HG02938 (cell line): ENCODE data around the gene ZNF335.

ENCODE experiments used
- ATAC-seq: cut with Tn5 transposase; IDR thresholded peaks from one replicate; pipeline ENCODE4 v1.9.1; 2021; ENCODE audit warnings: mild to moderate bottlenecking, moderate library complexity; ENCODE audit not compliant: unreplicated experiment

Gene ZNF335

DNA sequence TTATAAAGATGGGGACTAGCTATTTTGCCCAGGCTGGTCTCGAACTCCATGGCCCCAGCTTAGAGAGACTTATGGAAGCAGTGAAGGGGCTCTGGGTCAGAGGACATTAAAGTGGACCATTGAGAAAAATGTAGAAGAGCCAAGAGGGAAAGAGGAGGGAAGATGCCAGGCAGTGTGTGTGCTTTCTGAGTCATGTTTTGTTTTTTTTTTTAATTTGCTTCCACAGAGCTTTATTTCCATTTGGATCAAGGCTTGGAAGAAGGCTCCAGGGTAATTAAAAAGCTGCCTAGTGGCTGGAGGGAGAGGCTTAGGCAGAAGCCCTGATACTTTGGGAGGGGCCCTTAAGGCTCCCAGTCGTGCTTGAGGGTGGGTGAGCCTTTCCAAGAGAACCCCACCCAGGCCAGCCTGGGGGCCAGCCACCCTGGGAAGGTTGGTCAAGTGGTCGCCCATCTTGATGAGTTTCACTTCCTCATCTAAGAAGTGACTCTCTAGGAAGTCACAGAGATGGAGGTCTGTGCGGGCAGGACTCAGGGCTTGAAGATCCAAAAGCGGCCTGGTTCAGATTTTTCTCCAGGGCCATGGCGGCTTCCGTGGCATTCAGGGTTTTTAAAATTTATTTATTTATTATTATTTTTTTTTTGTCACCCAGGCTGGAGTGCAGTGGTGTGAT lies 3.0 kb upstream of the ZNF335 start:
- no peak for ATAC-seq

DNA sequence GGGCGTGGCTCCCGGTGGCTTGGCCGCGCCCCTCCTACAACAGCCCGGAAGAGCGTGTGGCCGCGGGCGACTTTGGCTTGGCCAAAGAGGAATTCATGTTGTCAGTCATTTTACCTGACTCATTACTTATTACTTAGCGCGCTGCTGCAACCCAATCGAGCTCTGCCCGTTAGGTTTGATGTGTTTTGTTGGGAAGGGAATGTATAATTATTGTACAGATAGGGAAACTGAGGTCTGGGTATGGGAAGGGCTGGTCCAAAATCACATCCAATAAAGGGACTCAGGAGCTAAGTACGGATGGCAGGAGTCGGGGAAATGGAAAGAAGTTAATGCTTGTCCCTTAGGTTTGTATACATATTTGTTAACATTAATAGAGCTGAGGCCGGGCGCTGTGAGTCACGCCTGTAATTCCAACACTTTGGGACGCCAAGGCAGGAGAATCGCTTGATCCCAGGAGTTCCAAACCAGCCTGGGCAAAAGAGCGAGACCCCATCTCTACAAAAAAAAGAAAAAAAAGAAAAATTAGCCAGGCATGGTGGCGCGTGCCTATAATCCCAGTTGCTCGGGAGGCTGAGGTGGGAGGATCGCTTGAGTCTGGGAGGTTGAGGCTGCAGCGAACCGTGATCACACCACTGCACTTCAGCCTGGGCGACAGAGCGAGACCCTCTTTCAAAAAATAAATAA lies 639 bp upstream of the ZNF335 start:
- no peak for ATAC-seq

DNA sequence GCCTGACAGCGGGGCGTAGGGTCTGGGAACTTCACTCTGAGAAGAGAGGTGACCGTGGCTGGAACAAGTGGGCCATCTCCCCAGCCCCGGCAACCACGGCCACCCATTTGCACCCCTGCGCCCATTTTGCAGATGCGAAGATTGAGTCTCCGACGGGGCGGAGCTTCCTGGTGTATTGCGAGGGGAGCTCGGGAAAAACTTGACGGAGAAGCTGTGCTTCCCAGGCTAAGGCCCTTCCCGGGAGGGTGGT lies 653 bp downstream of the ZNF335 start:
- peak; percentile 14 for ATAC-seq

DNA sequence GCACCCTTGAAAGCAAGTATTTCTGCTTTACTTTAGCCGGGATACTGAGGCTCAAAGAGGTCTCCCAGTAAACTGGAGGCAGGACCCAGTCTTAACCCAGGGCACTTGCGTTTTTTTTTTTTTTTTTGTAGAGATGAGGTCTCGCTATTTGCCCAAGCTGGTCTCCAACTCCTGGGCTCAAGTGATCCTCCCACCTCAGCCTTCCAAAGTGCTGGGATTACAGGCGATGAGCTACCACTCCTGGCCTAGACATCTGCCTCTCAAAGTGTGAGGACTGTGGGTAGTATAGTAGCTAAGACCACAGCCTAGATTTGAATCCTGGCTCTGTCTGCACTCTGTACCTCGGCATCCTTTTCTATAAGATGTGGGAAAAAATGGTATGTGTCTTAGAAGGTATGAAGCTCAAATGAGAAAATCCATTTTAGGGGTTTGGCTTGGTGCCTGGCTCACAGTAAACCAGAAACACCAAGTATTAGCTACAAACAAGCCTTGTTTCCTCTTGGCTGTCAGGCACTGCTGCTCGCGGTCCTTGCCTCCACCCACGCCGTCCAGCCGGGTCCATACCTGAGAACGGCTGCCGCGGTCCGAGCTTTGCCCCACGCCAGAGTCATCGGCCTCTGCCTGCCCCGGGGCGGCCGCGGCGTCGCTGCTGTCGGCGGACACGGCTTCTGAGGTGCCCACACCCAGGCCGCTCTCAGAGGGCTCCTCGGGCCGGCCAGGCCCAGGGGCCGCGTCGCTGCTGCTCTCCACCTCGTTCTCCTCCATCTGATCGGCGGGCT lies 1.2 kb downstream of the ZNF335 start:
- ATAC-seq = peak; percentile 9

DNA sequence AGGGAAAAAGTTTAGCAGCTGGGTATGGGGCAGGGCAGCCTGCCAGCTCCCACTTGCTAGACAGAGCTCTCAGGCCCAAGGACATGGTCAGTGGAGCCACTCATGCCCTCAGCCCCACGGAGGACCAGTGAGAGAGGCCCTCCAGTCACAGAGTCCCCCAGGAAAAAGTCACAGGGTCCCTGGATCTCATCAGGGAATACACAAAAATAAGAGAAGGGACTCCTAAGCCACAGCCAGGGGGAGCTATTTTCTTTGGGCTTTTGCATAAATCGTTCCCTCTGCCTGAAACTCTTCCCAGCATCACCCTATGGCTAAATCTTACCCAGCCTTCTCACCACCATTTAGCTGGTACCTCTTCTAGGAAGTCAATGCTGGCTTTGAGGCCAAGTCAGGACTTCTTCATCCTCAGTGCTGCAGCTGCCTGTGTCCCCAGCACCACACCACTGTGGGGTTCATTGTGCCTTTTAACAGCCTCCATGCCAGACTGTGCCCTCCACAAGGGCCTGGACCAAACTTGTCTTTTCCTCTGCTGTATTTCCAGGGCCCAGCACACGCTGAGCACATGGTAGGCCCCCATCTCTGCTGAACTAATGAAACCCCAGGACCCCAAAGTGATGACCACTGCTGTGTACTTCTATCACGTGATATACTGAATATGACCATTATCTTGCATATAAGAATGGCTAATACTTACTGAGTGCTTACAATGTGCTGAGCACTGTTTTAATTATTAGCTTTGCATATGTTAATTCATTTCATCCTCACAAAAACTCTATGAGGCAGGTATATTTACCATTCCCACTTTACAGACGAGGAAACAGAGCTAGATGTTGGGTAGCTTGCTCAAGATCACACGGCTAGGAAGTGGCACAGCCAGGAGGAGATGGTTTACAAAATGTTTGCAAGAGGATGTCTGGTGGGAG lies 2.0 kb downstream of the ZNF335 start:
- ATAC-seq = no peak

DNA sequence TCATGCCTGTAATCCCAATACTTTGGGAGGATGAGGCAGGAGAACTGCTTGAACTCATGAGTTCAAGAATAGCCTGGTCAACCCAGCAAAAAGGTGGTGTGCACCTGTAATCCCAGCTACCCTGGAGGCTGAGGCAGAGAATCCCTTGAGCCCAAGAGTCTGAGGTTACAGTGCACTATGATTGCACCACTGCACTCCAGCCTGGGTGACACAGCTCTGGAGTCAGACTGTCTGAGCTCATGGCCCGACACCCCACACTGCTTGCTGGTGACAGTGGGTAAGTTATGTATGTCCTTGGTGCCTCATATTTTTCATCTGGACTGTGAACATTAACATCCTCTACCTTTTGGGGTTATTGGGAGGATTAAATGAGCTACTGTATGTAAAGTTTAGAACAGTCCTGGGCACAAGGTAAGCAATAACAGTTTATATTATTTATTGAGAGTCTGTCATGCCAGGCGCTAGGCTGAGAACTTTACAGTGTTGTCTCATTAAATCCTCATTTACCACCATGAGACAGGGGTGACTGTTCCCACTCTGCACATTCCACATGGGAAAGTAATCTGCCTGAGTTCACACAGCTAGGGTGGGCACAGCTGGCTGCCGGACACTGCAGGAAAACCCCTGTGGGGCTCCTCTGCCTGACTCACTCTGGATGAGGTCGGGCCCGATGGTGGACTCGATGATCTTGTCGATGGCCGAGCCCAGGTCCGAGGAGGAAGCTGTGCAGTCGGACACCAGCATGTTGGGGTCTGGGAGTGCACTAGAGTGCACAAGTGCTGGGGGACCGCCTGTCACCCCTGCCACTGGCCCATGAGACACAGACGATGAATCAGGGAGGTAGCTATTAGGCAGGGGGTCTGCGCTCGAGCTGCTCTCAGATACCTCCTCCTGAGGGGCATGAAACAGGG lies 2.9 kb downstream of the ZNF335 start:
- no peak for ATAC-seq

DNA sequence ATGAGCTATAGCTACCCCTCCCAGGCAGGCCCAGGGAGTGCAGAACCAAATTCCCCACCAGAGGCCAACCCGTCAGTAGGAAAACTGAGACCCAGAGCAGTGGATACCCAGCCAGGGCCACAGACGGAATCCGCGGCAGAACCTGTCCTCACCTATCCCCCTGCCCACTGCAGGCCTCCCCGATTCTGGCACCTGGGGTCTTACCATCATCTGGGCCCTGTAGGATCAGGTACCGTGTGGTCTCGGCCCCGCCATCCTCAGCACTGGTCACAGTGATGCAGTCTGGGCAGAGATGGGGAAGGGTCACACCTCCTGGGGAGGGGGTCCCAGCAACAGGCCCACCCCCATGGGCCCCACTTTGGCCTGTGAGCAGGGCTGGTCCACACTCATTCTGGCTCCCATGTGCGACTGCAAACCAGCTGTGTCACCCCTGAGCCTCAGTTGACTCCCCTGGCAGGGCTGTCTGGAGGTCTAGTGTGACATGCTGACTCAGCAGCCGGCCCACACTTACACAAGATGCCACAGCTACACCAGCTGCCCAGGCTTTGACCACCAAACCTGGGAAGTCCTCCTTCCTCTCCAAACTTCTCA lies 3.8 kb downstream of the ZNF335 start:
- no peak for ATAC-seq

DNA sequence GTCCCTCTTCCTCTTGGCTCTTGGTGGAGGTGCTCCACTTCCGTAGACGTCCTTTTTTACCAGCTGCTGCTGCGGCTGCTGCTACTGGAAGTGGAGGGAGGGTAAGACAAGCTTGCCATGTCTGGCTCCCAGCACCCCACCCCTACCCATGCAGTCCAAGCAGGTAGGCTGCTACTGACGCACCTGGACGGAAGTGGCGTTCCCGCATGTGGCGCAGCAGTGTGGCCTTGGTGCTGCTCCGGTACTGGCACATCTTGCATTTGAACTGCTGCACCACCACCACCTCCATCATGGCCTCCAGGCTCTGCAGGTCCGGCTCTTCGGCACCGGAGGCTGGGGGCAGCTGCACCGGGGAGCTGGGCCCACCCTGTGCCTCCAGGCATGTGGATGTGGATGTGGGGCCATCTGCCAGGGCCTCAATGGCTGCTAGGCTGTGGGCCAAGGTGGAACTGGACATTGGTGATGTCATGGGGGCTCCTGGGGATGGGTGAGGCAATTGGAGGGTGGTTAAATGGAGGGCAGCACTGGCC lies 4.4 kb downstream of the ZNF335 start:
- ATAC-seq = no peak

DNA sequence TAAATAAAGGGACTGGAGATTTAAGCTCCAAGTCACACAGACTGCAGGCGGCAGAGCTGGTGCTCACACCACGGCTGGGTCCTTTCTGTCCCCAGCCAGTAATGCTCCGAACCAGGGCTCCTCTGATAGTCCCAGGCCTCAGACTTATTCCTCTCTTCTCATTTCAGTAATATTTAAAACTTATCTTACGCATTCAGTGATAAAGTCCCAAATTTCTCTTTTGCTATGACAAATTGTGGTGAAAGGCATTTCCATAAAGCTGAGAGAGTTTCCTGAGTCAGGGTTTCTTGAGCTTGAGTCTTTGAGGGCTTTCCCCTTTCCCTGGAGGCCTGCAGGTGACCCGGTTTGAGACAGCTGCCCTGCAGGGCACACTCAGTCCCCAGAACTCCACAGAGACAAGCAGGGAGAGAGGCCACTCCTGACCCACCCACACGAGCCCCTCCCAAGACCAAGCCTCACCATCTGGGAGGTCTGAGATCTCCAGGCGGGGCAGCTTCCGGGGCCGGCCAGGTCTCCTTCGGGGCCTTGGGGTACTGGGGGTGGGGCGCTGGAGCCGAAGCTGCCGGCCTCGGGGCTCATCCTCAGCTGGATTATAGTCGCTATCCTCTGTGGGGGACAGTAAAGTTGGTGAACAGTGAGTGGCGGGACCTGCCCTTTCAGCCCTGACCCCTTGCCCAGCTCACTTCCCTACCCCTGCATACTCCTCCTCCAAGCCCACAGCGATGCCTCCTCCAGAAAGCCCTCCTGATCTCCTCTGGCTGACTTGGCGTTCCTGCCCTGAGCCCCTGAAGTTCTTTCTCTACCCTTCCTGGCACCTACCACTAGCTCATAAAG lies 6.6 kb downstream of the ZNF335 start:
- ATAC-seq = no peak

DNA sequence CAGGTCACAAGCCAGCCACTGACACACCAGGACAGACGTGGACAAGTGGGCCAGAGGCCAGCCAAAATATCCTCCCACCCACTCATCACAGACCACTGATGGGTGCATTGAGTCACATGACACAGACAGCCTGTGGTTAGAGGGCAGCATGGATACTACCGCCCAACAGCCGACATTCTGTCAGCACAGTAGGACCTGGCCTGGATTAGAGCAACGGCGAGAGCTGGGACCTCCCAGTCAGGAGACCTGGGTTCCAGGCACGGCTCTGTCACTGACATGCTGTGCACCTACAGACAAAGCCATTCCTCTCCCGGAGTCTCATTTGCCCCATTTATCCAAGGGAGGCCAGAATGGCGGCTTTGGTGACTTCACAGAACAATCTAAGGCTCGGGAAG lies 8.0 kb downstream of the ZNF335 start:
- ATAC-seq = no peak

DNA sequence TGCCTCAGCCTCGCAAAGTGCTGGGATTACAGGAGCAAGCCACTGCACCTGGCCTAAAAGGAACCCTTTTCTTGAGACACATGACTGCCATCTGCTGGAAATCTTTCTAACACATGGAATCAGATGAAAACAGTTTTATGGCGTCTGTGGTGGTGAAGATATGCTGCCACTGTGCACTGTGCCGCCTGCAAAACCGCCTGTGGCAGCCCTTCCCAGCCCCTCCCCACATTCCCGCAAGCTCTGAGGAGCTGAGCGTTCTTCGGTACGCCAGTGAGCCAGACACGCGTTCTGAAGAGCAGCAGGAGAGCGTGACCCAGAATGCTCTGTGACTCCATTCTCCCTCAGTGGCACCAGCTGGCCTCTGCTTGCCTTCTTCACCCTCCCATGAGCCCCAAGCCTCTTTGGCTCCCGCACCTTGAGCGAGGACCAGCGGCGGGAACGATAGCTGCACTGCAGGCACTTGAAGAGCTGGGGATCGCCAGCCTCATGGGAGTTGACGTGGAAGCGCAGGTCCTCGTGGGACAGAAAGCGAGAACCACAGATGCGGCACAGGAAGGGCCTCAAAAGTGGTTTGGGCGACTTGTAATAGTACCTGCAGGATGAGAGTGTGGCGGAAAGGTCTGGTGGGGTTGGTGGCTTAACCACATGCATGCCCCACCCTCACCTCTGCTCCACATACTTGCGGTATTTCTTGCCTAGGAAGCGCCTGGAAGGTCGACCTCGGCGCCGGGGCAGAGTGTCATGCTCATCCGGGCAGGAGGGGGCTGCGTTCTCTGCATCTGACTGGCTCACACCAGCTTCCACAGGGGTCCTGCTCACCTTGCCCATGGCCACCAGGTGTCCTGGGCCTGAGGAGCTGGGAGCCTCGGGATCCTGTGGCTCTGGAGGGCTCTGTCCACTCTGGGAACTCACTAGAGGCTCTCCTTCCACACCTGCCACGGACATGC lies 8.7 kb downstream of the ZNF335 start:
- no peak for ATAC-seq

DNA sequence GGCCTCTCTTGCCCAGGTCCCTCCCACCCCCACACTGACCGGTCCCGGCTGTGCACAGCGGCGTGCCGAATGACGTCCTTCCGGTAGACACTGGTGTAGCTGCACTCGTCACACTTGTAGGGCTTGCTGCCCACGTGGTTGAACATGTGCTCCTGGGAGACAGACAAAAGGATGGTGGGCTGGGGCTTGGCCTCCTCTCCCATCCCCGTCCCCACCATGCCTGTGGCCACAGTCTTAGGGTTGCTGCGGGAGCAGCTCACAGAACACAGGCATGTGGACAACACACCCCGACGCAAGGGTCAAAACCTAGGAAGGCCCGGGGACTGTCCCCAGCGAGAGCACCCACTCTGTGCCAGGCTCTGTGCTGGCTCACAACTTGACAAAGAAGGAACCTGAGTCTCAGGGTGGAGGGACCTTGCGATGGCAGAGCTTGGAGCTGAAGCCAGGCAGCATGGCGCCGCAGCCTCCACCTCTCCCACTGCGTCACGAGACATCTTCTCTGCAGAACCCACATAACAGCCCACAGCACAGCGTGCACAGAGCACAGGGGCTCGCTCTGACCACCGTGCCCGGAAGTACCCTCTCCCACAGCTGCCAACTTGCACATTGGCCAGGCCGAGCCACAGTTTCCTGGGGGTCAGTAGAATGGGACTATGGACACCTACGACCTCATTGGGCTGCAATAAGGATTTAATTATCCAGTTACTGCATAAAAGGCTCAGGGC lies 9.8 kb downstream of the ZNF335 start:
- ATAC-seq = no peak

DNA sequence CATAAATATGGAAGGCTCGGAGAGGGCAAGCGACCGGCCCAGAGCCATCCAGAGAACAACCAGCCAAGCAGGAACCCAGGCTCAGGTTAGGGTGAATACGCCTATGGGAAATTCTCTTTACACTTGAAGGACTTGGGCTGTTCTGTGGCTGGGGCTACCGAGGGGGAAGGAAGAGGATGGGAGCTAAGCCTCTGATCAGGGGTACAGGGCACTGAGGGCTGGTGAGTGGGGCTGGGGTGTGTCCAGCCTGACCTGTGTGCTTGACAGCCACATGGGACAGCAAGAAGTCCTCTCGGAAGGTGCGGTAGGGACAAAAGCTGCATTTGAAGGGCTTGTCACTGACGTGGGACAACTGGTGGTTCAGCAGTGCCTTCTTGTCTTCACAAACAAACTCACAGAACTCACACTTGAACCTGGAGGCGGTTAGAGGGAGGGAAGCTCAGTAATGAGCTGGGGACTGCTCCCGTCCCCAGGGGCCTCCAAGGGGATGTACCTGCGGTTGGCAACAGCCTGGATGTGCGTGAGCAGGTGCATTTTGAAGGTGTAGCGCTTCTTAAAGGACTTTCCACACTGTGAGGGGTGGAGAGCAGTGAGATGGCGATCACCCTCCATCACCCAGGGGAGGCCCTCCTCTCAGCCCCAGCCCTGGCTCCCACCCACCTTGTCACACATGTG lies 11.9 kb downstream of the ZNF335 start:
- no peak for ATAC-seq

DNA sequence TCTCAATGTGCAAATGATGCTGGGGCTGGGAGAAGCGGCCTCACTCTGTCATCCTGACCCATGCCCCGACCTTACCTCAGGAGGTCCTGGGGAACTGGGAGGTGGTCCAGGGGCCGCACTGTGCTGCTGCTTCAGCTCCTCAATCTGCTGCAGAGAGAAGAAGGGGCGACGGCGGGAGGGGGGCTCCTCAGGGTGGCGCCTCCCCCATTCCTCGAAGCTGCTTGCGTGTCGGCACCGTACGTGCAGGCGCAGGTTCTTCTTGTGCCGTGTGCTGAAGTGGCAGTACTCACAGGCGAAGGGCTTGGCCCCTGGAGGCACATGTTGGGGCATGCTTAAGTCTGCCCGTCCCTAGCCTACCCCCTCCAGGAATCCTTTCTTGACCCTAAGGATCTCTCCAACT lies 12.9 kb downstream of the ZNF335 start:
- ATAC-seq = no peak

DNA sequence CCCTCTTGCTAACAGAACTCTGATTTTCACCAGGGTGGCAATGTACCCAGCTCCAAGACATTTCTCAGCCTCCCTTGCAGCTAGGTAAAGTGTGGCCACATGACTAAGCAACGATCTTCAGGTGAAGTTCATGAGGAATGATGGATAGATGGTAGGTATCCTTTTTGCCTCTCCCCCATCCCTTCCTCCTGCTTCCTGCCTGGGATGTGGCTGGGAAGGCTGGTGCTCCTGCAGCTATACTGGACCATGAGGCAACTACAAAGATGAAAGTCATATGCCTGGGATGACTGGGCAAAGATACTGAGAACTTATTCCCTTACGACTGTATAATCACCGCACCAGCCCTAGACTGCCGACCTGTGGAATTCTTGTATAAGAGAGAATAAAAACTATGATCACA lies 13.4 kb downstream of the ZNF335 start:
- ATAC-seq = no peak
